NCI-H1105 treated with DMSO at 0.1 percent for 48 hours (cell line): ENCODE data around the gene CSF2RB.

Experiments used
- DNase-seq: peaks from one replicate; lab custom pipeline; 2025; lab: John Stamatoyannopoulos, UW

CSF2RB gene

DNA sequence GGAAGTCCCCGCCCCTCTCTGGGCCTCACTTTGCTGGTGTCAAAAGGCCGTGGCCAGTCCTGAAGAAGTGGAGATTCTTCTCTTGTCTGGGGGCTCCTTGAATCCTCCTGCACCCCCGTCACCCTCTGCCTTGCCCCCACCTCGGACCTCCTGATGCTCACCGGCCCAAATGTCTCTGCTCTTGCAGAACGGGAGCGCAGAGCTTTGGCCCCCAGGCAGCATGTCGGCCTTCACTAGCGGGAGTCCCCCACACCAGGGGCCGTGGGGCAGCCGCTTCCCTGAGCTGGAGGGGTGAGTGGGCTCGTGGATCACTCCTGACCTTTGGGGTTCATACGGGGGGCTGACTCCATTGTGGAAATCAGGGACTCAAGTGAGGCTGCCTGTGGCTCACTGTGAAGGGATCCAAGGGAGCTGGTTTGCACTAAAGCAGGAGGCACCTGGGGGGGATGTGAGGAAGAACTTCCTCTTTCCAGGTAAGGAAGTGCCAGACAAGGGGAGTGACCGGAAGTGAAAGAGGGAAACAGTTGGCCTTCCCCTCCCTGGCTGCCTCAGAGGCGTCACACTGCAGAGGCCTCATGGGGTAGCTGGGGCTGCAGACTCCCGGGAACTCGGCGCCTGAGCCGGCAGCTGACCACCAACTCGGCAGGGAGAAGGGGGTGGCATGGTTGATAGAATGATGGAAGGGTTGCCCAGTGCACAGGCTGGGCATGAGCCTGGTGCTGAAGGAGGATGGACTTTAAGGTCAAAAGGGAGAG lies 23.1 kb downstream of the CSF2RB start:
- no peak for DNase-seq

GRCh38 chr22:36937319-36938027 lies 24.0 kb downstream of the CSF2RB start:
- DNase-seq, result no peak

DNA sequence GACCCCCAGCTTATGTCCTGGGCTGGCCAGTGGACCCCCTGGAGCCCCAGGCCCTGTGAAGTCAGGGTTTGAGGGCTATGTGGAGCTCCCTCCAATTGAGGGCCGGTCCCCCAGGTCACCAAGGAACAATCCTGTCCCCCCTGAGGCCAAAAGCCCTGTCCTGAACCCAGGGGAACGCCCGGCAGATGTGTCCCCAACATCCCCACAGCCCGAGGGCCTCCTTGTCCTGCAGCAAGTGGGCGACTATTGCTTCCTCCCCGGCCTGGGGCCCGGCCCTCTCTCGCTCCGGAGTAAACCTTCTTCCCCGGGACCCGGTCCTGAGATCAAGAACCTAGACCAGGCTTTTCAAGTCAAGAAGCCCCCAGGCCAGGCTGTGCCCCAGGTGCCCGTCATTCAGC lies 24.6 kb downstream of the CSF2RB start:
- no peak for DNase-seq

DNA sequence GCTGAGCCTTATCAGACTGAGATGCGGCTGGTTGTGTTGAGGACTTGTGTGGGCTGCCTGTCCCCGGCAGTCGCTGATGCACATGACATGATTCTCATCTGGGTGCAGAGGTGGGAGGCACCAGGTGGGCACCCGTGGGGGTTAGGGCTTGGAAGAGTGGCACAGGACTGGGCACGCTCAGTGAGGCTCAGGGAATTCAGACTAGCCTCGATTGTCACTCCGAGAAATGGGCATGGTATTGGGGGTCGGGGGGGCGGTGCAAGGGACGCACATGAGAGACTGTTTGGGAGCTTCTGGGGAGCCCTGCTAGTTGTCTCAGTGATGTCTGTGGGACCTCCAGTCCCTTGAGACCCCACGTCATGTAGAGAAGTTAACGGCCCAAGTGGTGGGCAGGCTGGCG lies 25.5 kb downstream of the CSF2RB start:
- no peak for DNase-seq

GRCh38 chr22:36940676-36941075 lies 27.2 kb downstream of the CSF2RB start:
- DNase-seq, result no peak

DNA sequence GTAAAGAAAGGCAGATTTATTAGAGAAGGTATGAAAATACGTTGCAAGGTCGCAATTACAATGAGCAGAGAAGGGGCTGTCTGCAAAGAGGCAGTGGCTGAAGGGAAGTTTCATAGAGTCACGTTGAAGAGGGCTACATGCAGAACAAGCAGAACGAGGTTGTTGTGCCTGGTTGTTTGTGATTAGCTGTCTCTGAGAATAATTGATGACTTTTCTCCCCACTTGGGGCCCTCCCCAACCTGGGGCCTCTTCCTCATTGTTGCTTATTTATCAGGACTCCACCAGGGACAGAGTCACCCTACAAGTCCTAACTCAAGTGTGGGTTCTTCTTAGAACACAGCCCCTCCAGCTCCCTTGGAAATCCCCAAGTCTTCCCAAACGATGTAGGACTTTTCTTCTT lies 29.1 kb downstream of the CSF2RB start:
- DNase-seq, result no peak

GRCh38 chr22:36946421-36947158 lies 33.2 kb downstream of the CSF2RB start:
- no peak for DNase-seq

- no peak for DNase-seq
Observed at GRCh38 chr22:36948273-36949225, 35.1 kb downstream of the CSF2RB start.

DNA sequence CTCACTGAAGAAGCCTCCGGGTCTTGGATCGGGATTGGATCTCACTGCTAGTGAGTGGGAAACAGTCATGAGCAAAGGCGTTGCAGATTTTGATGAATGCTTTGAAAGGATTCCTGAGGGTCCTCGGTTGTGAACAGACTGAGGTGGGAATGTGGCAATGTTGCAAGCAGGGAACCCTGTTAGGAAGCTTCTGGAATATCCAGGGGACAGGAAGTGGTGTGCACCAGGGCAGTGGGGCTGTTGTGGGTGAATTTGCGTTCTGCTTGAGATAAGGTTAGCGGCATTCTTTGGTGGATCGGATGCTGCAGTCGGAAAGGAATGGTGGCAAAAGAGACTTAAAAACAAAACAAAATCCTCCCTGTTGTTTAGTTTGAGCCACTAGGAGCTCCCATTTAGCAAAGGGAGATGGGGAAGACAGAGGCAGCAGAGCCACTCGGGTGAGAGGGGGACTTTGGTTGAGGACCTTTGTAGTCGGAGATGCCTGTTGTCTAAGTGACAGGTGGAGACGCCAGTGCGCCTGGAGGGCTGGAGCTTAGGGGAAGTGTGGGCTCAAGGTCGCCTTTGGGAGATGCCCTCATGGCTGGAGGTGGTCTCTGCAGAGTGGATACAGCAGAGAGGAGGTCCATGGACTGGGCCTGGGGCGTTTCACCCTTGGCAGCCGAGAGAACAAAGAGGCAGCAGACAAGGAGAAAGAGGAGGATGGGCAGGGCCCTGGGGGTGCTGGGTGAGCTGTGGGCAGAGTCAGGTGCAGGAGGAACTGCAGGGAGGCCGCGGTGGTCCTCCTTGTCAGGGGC lies 37.6 kb downstream of the CSF2RB start:
- no peak for DNase-seq

DNA sequence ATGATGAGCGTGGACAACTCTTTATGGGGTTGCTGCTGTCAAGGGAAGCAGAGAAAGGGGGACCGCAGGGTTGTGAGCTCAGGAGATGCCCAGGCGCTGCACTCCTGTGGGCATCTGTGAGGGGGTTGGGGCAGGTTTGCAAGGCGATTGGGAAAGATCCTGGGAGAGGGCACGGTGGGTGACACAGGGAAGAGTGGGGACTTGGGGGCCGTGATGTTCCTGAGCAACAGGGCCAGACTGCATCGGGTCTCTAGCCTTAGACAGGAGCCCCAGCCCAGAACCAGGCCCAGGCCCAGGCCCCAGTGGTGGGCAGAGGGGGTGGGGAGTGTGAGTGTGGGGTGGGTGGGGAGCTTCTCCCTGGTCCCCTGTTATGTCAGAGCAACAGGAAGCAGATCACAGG lies 38.3 kb downstream of the CSF2RB start:
- no peak for DNase-seq

DNA sequence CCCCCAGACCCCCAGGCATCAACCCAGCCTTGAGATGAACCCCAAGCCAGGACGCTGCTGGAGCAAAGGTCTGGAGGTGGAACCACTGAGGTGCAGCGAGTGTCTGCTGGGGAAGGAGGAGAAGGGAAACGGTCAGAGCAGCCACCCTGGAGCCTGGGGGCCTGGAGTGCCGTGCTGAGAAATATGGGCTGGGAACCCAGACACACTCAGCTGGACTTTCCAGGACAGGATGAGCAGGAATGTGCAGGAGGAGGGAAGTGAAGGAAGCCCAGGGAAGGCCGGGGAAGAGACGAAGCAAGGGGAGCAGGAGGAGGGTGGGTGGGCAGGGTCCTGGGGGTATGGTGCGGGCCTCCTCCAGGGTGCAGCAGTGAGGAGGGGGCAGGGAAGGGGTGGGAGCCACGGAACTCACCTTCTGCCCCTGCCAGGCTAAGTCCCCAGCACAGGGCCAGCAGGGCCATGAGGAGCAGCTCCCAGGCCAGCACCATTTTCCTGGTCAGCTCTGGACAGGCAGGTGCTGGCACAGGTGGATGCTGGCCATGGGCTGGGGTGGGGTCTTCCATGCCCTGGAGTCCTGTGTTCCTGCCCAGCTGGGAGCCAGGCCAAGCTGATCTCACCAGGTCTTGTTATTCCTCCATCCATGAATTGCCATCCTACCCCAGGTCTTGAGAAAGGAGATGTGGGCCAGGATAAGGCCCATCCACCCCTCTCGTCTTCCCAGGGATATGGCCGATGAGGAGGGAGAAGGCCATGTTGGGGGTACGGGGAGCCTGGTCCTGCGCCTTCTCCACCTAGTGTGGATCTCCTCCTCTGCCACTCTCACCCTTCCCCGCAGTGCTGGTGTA lies 40.0 kb downstream of the CSF2RB start:
- DNase-seq, result no peak

DNA sequence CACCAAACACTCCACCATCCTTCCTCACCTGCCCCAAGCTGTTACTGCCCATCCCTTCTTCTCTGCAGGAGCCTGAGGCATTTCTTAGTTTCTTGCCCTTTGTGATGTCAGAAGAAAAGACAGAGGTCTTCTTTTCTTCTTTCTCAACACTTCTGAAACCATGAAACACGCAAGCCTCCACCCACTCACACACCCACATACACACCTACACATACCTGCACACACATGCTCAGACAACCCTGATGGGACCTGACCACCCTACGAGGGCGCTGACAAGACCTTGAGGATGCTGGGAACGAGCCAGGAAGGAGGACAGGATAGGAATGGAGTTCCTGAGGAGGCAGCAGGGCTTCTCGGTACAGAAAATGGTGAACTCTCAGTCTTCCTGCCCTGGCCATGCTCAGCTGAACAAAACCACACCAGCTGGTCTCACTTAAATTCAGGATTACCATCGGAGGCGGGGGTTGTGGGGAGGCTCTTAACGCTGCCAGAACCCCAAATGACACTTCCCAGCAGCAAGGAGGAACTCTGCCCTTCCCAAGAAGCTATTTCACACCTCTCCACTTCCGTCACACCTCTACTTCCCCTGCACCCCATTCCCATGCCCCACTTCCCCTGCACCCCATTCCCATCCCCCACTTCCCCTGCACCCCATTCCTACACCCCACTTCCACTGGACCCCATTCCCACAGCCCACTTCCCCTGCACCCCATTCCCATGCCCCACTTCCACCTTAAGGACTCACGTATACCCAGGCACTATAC lies 41.0 kb downstream of the CSF2RB start:
- DNase-seq, result no peak

DNA sequence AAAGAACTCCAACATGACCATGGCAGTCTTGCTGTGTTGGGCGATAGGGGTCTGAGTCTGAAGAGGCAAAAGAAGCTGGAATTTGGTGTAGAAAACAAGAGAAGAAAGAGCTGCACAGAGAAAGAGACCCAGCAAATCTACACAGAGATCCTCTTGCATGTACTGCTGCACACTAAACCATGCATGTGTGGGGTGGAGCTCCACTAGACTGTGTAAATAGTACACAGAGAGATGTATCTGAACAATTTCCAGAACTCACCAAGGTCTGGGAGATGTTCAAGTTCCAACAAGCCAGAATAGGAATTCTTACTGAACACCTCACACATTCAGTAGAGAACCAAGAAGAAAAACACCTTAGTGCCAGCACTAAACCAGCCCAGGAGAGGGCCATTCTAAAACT lies 42.3 kb downstream of the CSF2RB start:
- no peak for DNase-seq

GRCh38 chr22:36958366-36958765 lies 44.9 kb downstream of the CSF2RB start:
- DNase-seq, result no peak

DNA sequence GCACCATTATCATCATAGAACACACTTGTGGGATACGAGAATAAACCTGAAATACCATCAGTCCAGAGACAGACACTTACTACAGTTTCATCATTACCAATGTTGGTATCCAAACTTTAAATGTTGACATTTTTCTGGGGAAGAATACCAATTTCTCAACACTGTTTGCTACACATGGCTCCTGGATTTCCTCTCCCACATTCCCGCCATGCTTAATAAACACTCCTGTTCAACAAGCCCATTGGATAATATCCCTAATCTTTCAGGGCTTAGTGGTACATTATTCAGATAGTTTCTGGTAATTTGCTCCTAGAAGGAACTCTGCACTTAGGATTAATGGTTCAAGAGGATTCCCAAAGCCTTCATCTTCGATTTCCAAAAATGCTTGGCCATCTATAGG lies 48.2 kb downstream of the CSF2RB start:
- no peak for DNase-seq

GRCh38 chr22:36963302-36963701 lies 49.9 kb downstream of the CSF2RB start:
- DNase-seq, result no peak

- DNase-seq, result no peak
Observed at GRCh38 chr22:36964106-36964505, 50.7 kb downstream of the CSF2RB start.

DNA sequence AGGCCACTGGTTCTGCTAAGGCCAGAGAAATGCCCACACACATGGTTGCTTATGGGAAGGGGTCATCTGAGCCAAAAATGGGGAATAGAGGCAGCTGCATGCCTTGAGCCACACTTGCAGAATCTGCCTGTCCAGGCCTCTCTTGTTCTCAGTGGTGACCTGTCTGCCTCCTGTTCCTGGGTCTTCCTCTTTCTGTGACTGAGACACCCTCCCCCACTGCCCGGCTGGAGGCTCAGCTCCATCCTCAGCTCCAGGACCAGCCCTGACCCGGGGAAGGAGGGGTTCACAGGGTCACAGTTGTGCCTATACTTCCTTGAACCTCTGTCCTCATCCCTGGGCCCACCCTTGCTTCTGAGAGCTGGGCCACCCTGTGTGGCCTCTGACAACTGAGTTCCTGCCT lies 52.3 kb downstream of the CSF2RB start:
- DNase-seq, result no peak

- no peak for DNase-seq
Observed at GRCh38 chr22:36966851-36967540, 53.6 kb downstream of the CSF2RB start.
